Left ventricle myocardium superior (tissue), 1 donor: ENCODE results near the gene CACUL1. TPM values are rescaled to one million over a fixed set of nuclear protein-coding genes. Genes with fewer than 3 reads are reported as not detected.
"Not testable (repeated sequence)": the region's sequence is repeated elsewhere in the genome, so short reads cannot be mapped to it uniquely, and the experiment has no call there.

Experiments
- ATAC-seq: fragments of 200-7000 bp; cut with Tn5 transposase; one replicate; pipeline ENCODE4 v1.9.1; 2020; ENCODE audit warnings: mild to moderate bottlenecking, moderate library complexity
- DNase-seq: peaks from one replicate; pipeline ENCODE4 v3.0.0-alpha.2; 2020
- intact Hi-C: fragments of 100-400 bp; cut with micrococcal nuclease; formaldehyde crosslinking; loops from one replicate; pipeline ENCODE4 v1.11.0; 2022
- long read RNA-seq: library from polyadenylated mRNA; unstranded; transcript quantifications from one replicate; pipeline ENCODE4 v2.0.0, GENCODE V29; 2021
- total RNA-seq: library from RNA; stranded (reverse); fragmentation: NEBNext Ultra II Directional; extraction: Animal tissue kit (Norgen Biotek cat#: 25700); gene quantifications from one replicate; pipeline ENCODE4 v1.2.1, GENCODE V29; 2021
- donor health status: DM: no; HTN: yes; CAD: no; lungs with severe emphysema.

Gene CACUL1
- total RNA-seq, result 28.5 TPM
- long read RNA-seq, full-length matches to known transcripts, result 21 of 25 reads
- long read RNA-seq, partial matches to known transcripts, result 0 of 25 reads
- long read RNA-seq, other reads (novel, unspliced or antisense), result 4 of 25 reads

DNA sequence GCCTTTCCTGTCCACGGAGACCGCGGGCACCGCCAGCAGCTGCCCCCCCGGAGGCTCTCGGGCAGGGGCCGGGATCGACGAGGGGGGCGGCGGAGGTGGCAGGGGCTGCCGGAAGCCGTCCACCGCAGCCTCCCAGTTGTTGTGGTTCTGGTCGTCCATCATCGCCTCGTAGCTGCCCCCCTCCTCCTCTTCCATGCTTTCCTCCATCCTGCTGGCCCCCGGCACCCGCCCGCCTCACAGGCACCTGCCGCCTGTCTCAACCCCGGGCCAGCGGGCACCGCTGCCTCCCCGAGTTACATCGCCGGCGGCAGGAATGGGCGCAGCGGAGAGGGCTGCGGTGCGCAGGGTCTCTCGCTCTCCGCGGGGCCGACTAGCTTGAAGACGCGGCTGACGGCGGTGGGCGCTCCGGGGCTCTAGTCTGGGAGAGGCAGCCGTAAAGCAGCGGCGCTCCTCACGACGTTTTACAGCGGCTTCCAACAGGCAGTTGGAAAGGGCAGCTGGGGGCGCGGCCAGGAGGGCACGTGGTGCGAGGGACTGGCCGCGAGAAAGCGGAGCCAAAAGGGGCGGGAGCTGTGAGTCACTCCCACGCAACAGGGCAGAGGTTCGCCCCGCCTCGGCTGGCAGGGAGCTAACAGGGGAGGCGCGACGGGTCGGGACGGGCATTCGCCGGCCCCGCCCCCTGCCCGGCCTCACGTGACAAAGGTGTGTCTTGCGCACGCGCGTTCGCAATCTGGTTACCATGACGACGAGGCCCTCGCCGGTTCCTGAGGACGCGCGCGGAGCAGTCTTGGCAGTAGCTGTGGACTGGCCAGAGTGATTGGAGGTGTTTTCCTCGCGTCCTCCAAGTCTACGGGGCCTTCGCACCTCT is at the start of gene CACUL1:
TSS of gene CACUL1 (minus strand) at position 415 of the 868 bp plus-strand sequence. CDS start at position 207, 208 bp downstream.
- peak; percentile 100 for DNase-seq
- intact Hi-C loops, result no loop called here
- ATAC-seq, result peak; percentile 99

DNA sequence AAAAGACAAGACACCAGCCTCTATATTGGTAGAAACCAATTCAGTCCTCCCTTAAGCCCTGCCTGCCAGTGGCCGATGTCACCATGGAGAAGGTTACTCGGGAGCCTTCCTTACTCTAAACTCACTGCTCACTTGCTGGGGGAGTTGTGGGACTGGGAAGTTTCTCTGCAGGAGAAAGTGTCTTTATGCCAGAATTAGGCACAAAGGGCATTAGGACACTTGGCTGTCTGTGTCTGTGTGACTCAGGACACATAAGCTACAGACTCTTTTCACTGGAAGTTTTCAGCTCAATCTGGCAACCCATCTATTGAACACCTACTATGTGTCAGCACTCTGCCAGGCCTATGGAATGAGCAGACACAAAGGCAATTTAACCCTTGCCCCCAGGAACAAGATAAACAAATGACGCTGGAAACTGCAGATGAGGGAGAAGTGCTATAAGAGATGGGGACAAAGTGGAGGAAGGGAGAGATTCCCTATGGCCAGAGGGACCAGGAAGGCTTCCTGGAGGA is 49.5 kb upstream of the CACUL1 start:
- intact Hi-C loops, result loop anchor here (10.0 kb wide), 1 partner anchor 240 kb away; no protein-coding TSS in a partner anchor
- ATAC-seq, result no peak
- no peak for DNase-seq

DNA sequence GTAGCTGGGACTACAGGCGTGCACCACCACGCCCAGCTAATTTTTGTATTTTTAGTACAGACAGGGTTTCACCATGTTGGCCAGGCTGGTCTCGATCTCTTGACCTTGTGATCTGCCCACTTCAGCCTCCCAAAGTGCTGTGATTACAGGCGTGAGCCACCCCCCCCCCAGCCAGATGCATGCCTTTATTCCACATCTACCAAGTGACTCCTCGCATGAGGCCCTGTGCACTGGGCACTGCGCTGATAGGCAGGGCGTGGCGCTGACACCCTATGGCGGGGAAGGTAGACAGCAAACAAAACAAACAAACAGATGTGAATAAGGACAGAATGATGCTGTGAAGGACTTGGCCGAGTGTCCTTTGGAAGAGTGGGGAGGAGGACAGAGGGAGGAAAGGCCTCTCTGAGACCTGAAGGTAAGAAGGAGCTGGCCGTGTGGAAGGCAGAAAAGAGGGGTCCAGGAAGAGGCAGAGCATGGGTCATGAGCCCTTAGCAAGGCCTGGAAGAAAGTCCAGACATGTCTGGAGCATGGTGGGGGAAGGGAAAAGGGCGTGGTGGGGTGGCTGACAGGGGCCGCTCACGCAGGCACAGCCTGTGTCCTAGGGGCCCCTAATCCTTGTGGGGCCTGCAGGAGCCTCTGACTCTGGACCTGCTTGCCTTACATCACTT is 47.5 kb upstream of the CACUL1 start:
- ATAC-seq, result no peak
- DNase-seq, result no peak
- intact Hi-C loops, result loop anchor here (10.0 kb wide), 1 partner anchor 237 kb away; no protein-coding TSS in a partner anchor

DNA sequence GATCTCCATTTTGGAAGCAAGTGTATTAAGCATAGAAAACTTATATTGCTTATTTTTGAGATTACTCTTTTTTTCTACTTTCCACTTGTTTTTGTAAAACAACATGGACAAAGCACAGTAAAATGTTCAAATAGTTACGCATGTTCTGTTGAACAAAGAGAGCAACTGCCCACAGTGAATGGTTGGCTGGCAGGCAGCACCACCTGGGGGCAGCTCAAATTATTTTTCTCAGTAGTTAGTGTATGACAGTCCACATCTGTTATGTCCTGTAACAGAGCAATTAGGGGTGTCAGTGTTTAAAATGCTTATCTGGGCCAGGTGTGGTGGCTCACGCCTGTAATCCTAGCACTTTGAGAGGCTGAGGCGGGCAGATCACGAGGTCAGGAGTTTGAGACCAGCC is 46.1 kb upstream of the CACUL1 start:
- peak; percentile 79 for ATAC-seq
- no peak for DNase-seq
- intact Hi-C loops, result loop anchor here (10.0 kb wide), 1 partner anchor 236 kb away; no protein-coding TSS in a partner anchor

DNA sequence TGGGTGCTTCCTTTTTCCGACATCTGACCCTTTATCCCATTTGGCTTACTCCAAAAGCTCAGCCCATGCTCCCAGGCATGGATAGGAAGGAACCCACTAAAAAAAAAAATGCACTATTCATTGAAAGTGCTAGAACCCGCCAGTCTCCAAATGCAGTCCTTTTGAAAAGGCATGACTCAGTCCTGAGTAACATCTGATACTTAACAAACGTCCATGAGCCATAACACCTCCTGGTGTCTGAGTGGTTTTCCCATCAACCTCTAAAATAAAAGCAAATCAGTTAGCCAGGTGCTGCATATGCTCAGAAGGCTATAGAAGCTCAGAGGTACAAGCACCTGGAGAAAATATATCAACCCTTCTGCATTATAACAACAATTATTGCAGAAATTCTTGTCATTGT is 45.0 kb upstream of the CACUL1 start:
- intact Hi-C loops, result loop anchor here (10.0 kb wide), 1 partner anchor 235 kb away; no protein-coding TSS in a partner anchor
- ATAC-seq (no peak), DNase-seq (no peak)

DNA sequence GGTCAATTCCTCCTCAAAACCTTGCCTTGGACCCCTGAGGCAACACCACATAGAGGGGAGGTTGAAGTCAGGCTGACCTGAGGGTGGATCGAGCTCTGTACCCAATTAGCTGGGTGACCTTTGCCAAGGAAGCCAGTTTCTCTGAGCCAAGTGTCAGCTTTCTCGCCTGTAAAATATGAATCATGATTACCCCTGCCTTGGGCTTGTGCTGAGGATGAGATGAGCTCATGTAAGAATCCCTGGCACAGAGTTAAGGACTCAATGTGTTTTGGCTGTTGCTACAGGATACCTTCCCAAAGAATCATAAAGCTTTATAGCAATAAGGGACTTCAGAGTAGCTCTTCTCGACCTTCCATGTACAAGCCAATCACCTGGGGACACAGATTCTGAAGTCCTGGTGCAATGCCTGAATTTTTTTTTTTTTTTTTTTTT is 43.5 kb upstream of the CACUL1 start:
- intact Hi-C loops, result no loop called here
- no peak for ATAC-seq
- DNase-seq, result no peak

DNA sequence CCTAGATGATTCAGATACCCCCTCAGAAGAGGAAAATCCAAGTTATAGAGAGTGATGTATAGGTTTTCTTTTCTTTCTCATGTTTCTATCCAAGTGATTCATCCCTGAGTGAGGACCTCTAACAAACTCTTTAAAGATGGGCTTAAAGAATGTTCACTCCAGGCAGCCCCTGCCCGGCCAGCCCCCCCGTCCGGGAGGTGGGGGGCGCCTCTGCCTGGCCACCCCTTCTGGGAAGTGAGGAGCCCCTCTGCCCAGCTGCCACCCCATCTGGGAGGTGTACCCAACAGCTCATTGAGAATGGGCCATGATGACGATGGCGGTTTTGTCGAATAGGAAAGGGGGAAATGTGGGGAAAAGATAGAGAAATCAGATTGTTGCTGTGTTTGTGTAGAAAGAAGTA is 40.2 kb upstream of the CACUL1 start:
- DNase-seq, ATAC-seq, intact Hi-C loops: not testable (repeated sequence)

DNA sequence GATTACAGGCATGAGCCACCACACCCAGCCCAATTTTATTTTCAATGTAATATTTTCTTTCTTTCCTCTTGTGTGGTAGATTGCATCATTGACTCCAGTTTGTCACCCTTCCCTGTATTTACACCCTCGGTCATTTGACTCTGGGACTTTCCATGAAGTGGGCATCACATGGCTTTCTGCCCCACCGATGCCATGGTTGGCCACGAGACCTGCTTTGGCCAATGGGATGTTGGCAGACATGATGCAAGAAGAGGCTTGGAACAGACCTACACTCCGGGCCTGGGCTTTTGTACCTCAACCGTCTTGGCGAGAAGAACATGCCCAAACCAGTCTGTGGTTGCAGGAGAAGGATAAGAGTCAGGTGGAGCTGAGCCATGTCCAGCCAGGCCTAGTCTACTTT is 38.8 kb upstream of the CACUL1 start:
- DNase-seq (no peak), ATAC-seq (no peak)
- intact Hi-C loops, result no loop called here

DNA sequence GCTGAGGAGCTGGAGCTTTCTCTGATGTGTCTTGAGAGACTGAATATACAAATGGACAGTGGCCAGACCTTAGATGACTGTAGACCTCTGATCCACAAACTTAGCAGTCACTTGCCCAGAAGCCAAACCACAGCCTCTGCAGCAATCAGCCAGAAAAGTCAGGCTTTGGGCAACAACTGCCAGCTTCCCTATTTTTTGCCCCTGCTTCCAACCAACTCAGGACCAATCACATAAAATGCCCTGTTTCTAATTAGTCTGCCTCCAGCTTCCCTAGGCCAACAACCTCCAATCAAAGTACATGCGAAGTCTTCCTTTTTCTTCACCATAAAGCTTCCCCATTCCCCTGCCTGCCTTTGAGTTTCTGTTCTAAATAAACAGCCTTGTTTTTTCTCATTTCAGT is 37.8 kb upstream of the CACUL1 start:
- no peak for DNase-seq
- peak; percentile 73 for ATAC-seq
- intact Hi-C loops, result no loop called here

DNA sequence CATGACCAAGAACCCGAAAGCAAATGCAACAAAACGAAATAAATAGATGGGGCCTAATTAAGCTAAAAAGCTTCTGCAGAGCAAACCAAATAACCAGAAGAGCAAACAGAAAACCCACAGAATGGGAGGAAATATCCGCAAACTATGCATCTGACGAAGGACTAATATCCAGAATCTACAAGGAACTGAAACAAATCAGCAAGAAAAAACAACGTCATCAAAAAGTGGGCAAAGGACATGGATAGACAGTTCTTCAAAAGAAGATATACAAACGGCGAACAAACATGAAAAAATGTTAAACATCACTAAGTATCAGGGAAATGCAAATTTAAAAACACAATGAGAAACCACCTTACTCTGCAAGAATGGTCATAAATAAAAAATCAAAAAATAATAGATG is 35.3 kb upstream of the CACUL1 start:
- ATAC-seq (no peak), DNase-seq (no peak)
- intact Hi-C loops, result no loop called here

DNA sequence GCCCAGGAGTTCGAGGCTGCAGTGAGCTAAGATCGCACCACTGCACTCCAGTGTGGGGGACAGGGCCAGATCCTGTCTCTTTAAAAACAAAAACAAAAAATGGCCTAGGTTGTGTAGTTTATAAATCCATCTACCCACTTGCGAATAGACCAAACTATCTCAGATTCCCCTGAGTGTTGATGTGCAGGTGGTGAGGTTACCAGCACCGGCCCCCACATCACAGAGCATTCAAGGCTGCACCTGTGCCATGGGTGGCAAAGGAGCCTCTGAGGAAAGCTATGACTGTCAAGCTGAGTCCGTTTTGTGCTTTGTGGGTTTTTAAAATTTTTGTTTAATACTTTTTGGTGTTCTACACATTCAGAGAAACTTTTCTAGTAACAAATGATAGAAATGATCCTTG is 30.8 kb upstream of the CACUL1 start:
- no peak for ATAC-seq
- intact Hi-C loops, result no loop called here
- DNase-seq, result no peak

DNA sequence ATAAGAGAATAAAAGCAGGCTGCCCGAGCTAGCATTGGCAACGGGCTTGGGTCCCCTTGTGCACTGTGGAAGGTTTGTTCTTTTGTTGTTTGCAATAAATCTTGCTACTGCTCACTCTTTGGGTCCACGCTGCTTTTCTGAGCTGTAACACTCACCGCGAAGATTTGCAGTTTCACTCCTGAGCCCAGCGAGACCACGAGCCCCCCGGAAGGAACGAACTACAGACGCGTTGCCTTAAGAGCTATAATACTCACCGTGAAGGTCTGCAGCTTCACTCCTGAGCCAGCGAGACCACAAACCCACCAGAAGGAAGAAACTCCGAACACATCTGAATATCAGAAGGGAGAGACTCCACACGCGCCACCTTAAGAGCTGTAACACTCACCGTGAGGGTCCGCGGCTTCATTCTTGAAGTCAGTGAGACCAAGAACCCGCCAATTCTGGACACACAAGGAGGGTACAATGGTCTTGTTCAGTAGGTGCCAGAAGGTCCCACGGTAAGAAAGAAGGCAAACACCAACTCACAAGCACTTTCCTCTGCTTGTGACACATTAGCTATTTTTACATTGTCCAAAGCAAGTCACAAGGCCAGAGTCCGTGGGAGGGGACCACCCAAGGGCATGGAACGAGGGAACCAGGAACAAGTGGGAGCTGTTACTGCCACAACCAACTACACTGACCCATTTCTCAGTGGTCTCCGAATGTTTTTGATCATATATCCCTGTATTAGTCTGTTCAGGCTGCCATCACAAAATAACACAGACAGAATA is 29.2 kb upstream of the CACUL1 start:
- no peak for DNase-seq
- ATAC-seq, result no peak
- intact Hi-C loops, result no loop called here

DNA sequence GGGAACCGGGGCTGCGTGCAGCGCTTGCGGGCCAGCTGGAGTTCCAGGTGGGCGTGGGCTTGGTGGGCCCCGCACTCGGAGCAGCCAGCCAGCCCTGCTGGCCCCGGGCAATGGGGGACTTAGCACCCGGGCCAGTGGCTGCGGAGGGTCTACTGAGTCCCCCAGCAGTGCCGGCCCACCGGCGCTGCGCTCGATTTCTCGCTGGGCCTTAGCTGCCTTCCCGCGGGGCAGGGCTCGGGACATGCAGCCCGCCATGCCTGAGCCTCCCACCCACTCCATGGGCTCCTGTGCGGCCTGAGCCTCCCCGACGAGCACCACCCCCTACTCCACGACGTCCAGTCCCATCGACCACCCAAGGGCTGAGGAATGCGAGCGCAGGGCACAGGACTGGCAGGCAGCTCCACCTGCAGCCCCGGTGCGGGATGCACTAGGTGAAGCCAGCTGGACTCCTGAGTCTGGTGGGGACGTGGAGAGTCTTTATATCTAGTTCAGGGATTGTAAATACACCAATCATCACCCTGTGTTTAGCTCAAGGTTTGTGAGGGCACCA is 28.2 kb upstream of the CACUL1 start:
- intact Hi-C loops, DNase-seq, ATAC-seq: not testable (repeated sequence)

DNA sequence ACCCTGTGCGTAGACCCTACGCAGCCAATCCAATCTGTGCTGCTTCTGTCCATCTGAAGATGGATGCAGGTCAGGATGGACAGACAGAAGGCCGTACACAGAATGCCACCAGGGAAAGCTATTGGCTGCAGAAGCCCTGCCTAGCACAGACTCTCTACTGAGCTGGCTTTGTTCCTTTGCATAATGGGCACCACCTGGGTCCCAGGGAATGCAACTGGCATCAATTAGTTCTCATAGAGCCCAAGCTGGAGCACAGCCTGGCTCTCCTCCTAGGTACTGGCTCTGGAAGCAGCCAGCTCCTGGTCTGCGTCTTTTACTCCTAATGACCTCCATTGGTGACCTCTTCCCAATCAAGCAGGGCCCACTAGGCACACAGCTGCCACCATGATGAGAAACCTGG is 26.8 kb upstream of the CACUL1 start:
- ATAC-seq (no peak), DNase-seq (no peak)
- intact Hi-C loops, result no loop called here

DNA sequence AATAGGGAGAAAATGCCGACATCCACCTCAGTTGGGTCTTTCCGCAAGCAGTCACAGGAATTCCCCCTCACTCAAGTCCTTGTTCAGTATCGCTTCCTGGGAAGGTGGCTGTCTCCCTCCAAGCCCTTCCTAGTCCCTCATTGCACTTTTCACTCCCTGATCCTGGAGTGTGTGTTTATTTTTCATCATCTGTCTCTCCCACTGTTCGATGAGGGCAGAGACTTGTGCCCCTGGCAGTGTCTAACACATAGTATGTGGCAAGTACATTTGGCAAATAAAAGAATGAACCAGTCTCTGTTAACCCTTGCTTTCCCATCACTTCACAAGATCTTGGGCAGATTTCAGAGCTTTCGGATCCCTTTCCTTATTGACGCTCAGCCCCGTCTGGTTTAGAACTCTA is 24.0 kb upstream of the CACUL1 start:
- ATAC-seq, result no peak
- intact Hi-C loops, result no loop called here
- DNase-seq, result no peak

DNA sequence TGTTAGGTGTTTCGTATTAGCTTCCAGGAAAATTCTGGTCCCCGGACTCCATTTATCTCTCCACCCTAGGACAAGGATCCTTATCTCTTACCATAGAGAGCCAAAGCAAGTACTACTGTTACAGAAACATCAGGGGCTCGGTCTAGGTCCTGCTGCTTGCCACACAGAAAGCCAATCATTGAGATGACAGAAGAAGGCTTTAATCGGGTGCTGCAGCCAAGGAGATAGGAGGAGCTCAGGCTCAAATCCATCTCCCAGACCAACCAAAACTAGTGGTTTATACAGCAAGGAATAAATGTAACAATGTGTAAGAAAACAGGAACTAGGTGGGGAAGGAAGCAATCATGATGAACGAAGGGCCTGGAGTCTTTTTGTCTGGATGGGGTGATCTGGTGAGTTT is 22.2 kb upstream of the CACUL1 start:
- DNase-seq (no peak), ATAC-seq (no peak)
- intact Hi-C loops, result no loop called here

DNA sequence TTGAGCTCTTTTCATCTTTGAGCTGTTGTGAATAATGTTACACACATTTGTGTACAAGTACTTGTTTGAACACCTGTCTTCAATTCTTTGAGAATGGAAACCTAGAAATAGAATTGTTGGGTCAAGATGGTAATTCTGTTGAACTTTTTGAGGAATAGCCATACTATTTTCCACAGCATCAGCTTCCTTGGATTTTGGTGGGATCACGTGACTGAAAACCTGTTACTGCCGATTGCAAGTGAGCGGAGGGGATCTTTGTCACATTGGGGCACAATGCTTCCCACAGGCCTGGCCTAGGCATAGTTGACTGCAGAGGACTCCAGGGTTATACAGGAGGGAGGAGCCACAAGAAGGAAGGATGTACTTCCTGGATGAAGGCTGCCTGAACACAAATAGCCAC is 21.3 kb upstream of the CACUL1 start:
- DNase-seq (no peak), ATAC-seq (no peak)
- intact Hi-C loops, result no loop called here

DNA sequence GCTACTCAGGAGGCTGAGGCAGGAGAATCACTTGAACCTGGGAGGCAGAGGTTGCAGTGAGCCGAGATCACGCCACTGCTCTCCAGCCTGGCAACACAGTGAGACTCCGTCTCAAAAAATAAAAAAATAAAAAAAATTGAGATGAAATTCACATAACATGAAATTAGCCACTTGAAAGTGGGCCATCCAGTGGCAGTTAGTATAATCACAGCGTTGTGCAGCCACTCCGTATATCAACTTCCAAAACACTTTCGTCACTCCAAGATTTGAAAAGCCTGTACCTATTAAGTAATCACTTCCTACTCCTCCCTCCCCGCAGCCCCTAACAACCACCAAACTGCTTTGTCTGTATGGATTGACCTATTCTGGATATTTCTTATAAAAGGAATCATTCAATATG is 20.7 kb upstream of the CACUL1 start:
- no peak for ATAC-seq
- no peak for DNase-seq
- intact Hi-C loops, result no loop called here

DNA sequence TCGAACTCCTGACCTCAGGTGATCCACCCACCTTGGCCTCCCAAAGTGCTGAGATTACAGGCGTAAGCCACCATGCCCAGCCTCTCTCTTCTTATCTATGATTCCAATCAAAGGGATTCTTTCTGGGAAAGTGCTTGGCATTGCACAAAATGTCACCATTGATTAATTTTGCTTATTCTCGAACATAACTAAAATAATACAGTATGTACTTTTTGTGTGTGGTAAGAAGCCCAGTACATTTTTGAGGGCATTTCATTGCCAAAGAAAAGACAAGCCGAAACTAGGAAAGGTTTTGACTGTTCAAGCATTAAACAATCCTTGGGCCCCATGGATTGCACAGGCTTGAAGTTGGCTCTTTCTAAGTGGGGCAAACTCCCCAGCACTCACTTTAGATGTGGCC is 18.3 kb upstream of the CACUL1 start:
- intact Hi-C loops, result no loop called here
- DNase-seq, result no peak
- ATAC-seq, result no peak
